GM18507 (cell line): ENCODE results near the gene UCK2.

Experiments
- DNase-seq: peaks from one replicate; pipeline ENCODE4 v3.0.0; 2011; ENCODE audit warnings: low read depth; ENCODE audit not compliant: insufficient read length; ENCODE audit errors: extremely low spot score
- FAIRE-seq: peaks from 2 replicates; lab custom pipeline; 2011; peaks lifted over from hg19 to GRCh38; lab: Jason Lieb, UNC

The UCK2 gene

GRCh38 chr1:165875171-165875570 lies 47.8 kb downstream of the UCK2 start:
- DNase-seq (no peak), FAIRE-seq (peak; percentile 90)

- DNase-seq (no peak), FAIRE-seq (peak; percentile 38)
These were observed 48.2 kb downstream of the UCK2 start for GRCh38 chr1:165875604-165876003.

- FAIRE-seq: peak; percentile 66
These were observed 48.7 kb downstream of the UCK2 start for GRCh38 chr1:165876121-165876520.

GRCh38 chr1:165877411-165877810 lies 50.0 kb downstream of the UCK2 start:
- FAIRE-seq (no peak), DNase-seq (no peak)

More at GRCh38 chr1:165876121-165876520, 48.7 kb downstream of the UCK2 start:
- no peak for DNase-seq

- FAIRE-seq (peak; percentile 82), DNase-seq (no peak)
These were observed 50.6 kb downstream of the UCK2 start for GRCh38 chr1:165877940-165878556.

GRCh38 chr1:165879946-165880345 lies 52.5 kb downstream of the UCK2 start:
- FAIRE-seq (no peak), DNase-seq (no peak)

GRCh38 chr1:165880993-165881392 lies 53.6 kb downstream of the UCK2 start:
- FAIRE-seq: no peak
- DNase-seq: no peak

- FAIRE-seq (no peak), DNase-seq (no peak)
These were observed 54.9 kb downstream of the UCK2 start for GRCh38 chr1:165882168-165882837.

- no peak for FAIRE-seq
- no peak for DNase-seq
These were observed 55.6 kb downstream of the UCK2 start for GRCh38 chr1:165883056-165883455.

GRCh38 chr1:165884009-165884689 lies 56.7 kb downstream of the UCK2 start:
- DNase-seq: no peak
- FAIRE-seq: no peak

GRCh38 chr1:165884690-165885304 lies 57.4 kb downstream of the UCK2 start:
- DNase-seq: no peak
- no peak for FAIRE-seq

GRCh38 chr1:165885305-165885694 lies 57.9 kb downstream of the UCK2 start:
- FAIRE-seq: no peak

GRCh38 chr1:165886193-165886592 lies 58.8 kb downstream of the UCK2 start:
- FAIRE-seq (no peak), DNase-seq (no peak)

More at GRCh38 chr1:165885305-165885694, 57.9 kb downstream of the UCK2 start:
- no peak for DNase-seq

- DNase-seq (no peak), FAIRE-seq (no peak)
These were observed 59.6 kb downstream of the UCK2 start for GRCh38 chr1:165886983-165887382.

- FAIRE-seq (no peak), DNase-seq (no peak)
These were observed 60.6 kb downstream of the UCK2 start for GRCh38 chr1:165887877-165888551.

GRCh38 chr1:165888552-165888920 lies 61.1 kb downstream of the UCK2 start:
- no peak for DNase-seq
- no peak for FAIRE-seq

- no peak for DNase-seq
- FAIRE-seq: no peak
These were observed 63.3 kb downstream of the UCK2 start for GRCh38 chr1:165890684-165891083.

GRCh38 chr1:165891111-165891860 lies 63.9 kb downstream of the UCK2 start:
- FAIRE-seq: no peak
- DNase-seq: no peak

GRCh38 chr1:165892935-165893334 lies 65.5 kb downstream of the UCK2 start:
- no peak for DNase-seq
- no peak for FAIRE-seq
